Keratinocyte (primary cell): ENCODE data around the gene SMIM32. TPM values are rescaled to one million over a fixed set of nuclear protein-coding genes. Genes with fewer than 3 reads are reported as not detected.

Source experiments
- DNase-seq: peaks from one replicate; pipeline ENCODE4 v3.0.0-alpha.2; 2011; ENCODE audit warnings: low read depth, missing footprints, low spot score
- FAIRE-seq: peaks from 2 replicates; lab custom pipeline; 2011; peaks lifted over from hg19 to GRCh38; lab: Jason Lieb, UNC
- H2AFZ ChIP-seq: 2 replicates; pipeline ENCODE4 v1.6.0; 2012; ENCODE audit warnings: low read length, control low read depth, inconsistent platforms; ENCODE audit not compliant: control insufficient read depth
- H3K27ac ChIP-seq: 2 replicates; pipeline ENCODE4 v1.5.1; 2011; ENCODE audit warnings: low read length; ENCODE audit not compliant: control insufficient read depth, insufficient read depth
- H3K27me3 ChIP-seq: 3 replicates; pipeline ENCODE4 v1.6.0; 2011; ENCODE audit warnings: low read length; ENCODE audit not compliant: control insufficient read depth, insufficient read depth; ENCODE audit errors: extremely low read depth
- H3K36me3 ChIP-seq, 2 experiments: 2 replicates in 1 of 2; 3 replicates in 1 of 2; pipeline ENCODE4 v1.5.1; 2011; ENCODE audit warnings: low read length in 2 of 2, mild to moderate bottlenecking in 1 of 2; ENCODE audit not compliant: control insufficient read depth in 2 of 2, insufficient read depth in 2 of 2; ENCODE audit errors: extremely low read depth in 1 of 2
- H3K4me1 ChIP-seq: 3 replicates; pipeline ENCODE4 v1.5.1; 2011; ENCODE audit warnings: low read length; ENCODE audit not compliant: control insufficient read depth, insufficient read depth; ENCODE audit errors: extremely low read depth
- H3K4me2 ChIP-seq: 3 replicates; pipeline ENCODE4 v1.6.0; 2011; ENCODE audit warnings: low read depth, low read length; ENCODE audit not compliant: control insufficient read depth, insufficient read depth; ENCODE audit errors: extremely low read depth
- H3K4me3 ChIP-seq, 3 experiments: fragments of 200-600 bp in 1 of 3; sonication (generic) in 1 of 3; 2 replicates in 2 of 3; 3 replicates in 1 of 3; pipeline ENCODE4 v1.5.1; 2011 to 2016; ENCODE audit warnings: low read length in 3 of 3, mild to moderate bottlenecking in 3 of 3, control low read depth in 2 of 3, inconsistent platforms in 1 of 3, low read depth in 1 of 3, mixed read lengths in 1 of 3, mixed run types in 1 of 3, moderate library complexity in 1 of 3; ENCODE audit not compliant: control insufficient read depth in 2 of 3, insufficient read depth in 2 of 3; ENCODE audit errors: extremely low read depth in 1 of 3
- H3K79me2 ChIP-seq: 2 replicates; pipeline ENCODE4 v1.6.0; 2012; ENCODE audit warnings: low read length; ENCODE audit not compliant: control insufficient read depth, insufficient read depth
- H3K9ac ChIP-seq: 3 replicates; pipeline ENCODE4 v1.6.0; 2011; ENCODE audit warnings: low read length; ENCODE audit not compliant: control insufficient read depth, insufficient read depth; ENCODE audit errors: extremely low read depth
- H3K9me1 ChIP-seq: 3 replicates; pipeline ENCODE4 v1.6.0; 2011; ENCODE audit warnings: low read length; ENCODE audit not compliant: control insufficient read depth, insufficient read depth; ENCODE audit errors: extremely low read depth
- H3K9me3 ChIP-seq: 2 replicates; pipeline ENCODE4 v1.5.1; 2012; ENCODE audit warnings: low read depth, low read length; ENCODE audit not compliant: control insufficient read depth
- H4K20me1 ChIP-seq: 3 replicates; pipeline ENCODE4 v1.6.0; 2011; ENCODE audit warnings: low read length; ENCODE audit not compliant: control insufficient read depth, insufficient read depth; ENCODE audit errors: extremely low read depth
- EZH2 ChIP-seq: IDR thresholded peaks from one replicate; pipeline ENCODE4 v1.6.1; 2012; ENCODE audit warnings: inconsistent platforms, mild to moderate bottlenecking, low read length, moderate library complexity
- dilution Hi-C: fragments of 300-500 bp; cut with MboI; formaldehyde crosslinking; loops from one replicate; pipeline ENCODE4 v1.7.0; 2020; ENCODE audit warnings: low sequenced_read_pairs; ENCODE audit not compliant: extremely low pct_ligation_motif_present
- polyA plus RNA-seq, 5 experiments: library from polyadenylated mRNA; depleted of rRNA in 3 of 5; stranded (reverse) in 3 of 5; stranded (forward) in 1 of 5; unstranded in 1 of 5; fragments of >200 nt; gene quantifications; 1 replicate in 1 of 5; 2 replicates in 3 of 5; 3 replicates in 1 of 5; pipeline versions ENCODE4 v1.2.1 to v1.2.3, GENCODE V29; 2011 to 2012; ENCODE audit warnings: missing spikeins in 2 of 5, low read depth in 1 of 5, low replicate concordance in 1 of 5
- TF ChIP-seq, protein P1 (sequence below), 3 experiments: IDR thresholded peaks in 1 of 3; conservative IDR thresholded peaks in 1 of 3; optimal IDR thresholded peaks in 1 of 3; 2 replicates in 2 of 3; 3 replicates in 1 of 3; pipeline versions ENCODE3 to v1.5.1; 2011; ENCODE audit warnings: low read length in 3 of 3, mild to moderate bottlenecking in 3 of 3, moderate library complexity in 2 of 3, control low read depth in 1 of 3, inconsistent platforms in 1 of 3; ENCODE audit not compliant: insufficient read depth in 2 of 3; ENCODE audit errors: extremely low read depth in 1 of 3

The SMIM32 gene
- polyA plus RNA-seq, 1 donor (not counting 4 experiments of a cell fraction or from before 2014, with no cell fraction given): not detected

DNA sequence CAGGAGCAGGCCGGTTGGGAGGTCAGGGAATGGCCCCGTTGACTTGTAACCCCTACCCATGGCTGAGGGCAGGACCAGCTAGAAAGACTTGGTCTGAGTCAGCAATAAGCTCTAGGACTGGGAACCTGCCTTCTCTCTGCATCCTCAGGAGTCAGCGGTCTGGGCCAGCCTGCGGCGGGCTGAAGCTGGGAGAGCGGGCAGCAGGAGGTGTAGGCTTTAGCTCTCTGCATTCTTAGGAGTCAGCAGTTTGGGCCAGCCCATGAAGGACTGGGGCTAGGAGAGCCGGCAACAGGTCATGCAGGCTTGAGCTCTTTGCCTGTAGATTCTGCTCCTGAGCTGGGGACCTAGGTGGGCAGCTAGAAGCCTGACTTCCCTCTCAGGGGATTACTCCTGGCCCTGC lies 6.4 kb upstream of the SMIM32 start:
- H3K36me3 ChIP-seq: no peaks in the 10 kb centered on the region
- DNase-seq (no peak), FAIRE-seq (no peak)
- H3K4me1 ChIP-seq: no peaks in the 10 kb centered on the region
- H3K27me3 ChIP-seq: peaks cover under 1% of the 10 kb centered on the region
- no peak overlapping the region for H3K4me2 ChIP-seq
- dilution Hi-C loops: no loop called here
- no peak overlapping the region for H3K9ac ChIP-seq
- H3K4me3 ChIP-seq: no peak overlapping the region
- no peaks in the 10 kb centered on the region for H3K9me3 ChIP-seq
- no peaks in the 10 kb centered on the region for H4K20me1 ChIP-seq
- no peak for TF ChIP-seq EZH2
- no peak overlapping the region for H2AFZ ChIP-seq
- H3K79me2 ChIP-seq: no peaks in the 10 kb centered on the region
- H3K9me1 ChIP-seq: no peaks in the 10 kb centered on the region
- H3K27ac ChIP-seq: no peak overlapping the region

DNA sequence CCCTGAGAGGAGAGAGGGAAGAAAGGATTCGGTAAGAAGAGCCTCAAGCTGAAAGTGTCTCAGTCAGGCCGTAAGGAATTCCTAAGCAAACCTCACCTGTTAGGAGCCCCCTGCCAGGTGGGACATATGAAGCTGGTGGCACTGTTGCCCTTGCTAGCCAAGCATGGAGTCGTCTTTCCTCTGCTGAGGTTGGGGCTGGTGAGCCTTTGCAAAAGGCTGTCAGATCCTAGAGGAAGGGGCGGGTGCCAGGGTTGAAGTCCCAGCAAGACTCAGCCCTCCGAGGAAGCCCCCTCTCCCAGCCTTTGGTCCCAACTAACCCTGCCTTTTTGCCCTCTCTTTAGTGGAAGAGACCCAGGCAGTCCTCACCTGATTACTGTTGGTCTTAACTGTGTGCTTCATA lies 5.5 kb upstream of the SMIM32 start:
- Histone ChIP-seq H4K20me1 (no peaks in the 10 kb centered on the region), H3K9me3 (no peaks in the 10 kb centered on the region), H2AFZ (no peak overlapping the region), H3K4me3 (no peak overlapping the region), H3K27me3 (peaks cover 10% of the 10 kb centered on the region), H3K9me1 (no peaks in the 10 kb centered on the region), H3K79me2 (no peaks in the 10 kb centered on the region), H3K36me3 (no peaks in the 10 kb centered on the region), H3K9ac (no peak overlapping the region), H3K4me2 (no peak overlapping the region), H3K4me1 (no peaks in the 10 kb centered on the region), H3K27ac (no peak overlapping the region)
- dilution Hi-C loops: no loop called here
- TF ChIP-seq EZH2: no peak
- FAIRE-seq: no peak
- DNase-seq: no peak

DNA sequence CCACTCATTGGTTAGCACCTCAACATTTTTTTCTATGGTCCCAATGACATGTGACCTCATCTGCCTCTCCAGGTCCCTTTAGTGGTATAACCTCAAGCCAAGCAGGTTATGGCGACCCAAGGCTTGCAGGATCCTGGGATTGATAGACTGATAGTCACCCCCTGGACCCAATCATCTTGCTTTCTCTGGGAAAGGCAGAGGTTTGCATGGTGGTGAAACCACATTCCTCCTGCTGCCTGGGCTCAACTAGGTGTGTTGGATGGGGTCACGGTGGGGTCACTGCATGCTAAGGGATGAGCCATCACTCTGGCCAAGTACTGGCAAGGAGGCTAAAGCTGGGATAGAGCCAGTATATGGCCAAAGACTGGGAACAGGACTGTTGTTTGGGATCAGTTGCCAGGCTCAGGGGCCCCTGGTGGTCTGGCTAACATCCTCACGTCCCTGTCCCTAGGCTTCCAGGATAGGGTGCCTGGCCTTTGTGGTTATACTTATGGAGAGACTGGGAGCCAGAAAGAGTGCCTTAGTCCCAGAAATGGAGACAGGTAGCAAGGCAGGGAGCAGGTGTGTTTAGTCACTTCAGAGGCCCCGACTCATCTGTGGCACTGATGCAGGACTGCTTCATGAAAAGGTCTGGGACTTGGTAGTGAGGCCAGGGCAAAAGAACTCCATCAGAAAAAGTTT lies 4.6 kb upstream of the SMIM32 start:
- no peak for FAIRE-seq
- no peak for DNase-seq

More for the DNA sequence above, 4.6 kb upstream of the SMIM32 start:
- H3K27ac ChIP-seq: no peak overlapping the region
- H3K79me2 ChIP-seq: no peaks in the 10 kb centered on the region
- no peak overlapping the region for H3K4me3 ChIP-seq
- H3K36me3 ChIP-seq: no peaks in the 10 kb centered on the region
- TF ChIP-seq, protein P1, sequence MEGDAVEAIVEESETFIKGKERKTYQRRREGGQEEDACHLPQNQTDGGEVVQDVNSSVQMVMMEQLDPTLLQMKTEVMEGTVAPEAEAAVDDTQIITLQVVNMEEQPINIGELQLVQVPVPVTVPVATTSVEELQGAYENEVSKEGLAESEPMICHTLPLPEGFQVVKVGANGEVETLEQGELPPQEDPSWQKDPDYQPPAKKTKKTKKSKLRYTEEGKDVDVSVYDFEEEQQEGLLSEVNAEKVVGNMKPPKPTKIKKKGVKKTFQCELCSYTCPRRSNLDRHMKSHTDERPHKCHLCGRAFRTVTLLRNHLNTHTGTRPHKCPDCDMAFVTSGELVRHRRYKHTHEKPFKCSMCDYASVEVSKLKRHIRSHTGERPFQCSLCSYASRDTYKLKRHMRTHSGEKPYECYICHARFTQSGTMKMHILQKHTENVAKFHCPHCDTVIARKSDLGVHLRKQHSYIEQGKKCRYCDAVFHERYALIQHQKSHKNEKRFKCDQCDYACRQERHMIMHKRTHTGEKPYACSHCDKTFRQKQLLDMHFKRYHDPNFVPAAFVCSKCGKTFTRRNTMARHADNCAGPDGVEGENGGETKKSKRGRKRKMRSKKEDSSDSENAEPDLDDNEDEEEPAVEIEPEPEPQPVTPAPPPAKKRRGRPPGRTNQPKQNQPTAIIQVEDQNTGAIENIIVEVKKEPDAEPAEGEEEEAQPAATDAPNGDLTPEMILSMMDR (optimal IDR thresholded peaks at IDR 0.05 in 1 of 3, IDR thresholded peaks at IDR 0.05 in 1 of 3, conservative IDR thresholded peaks at IDR 0.05 in 1 of 3; ENCODE audit: extremely low read depth in 1 of 3, insufficient read depth in 2 of 3, low read length in 3 of 3): no peak
- TF ChIP-seq EZH2: no peak
- no peak overlapping the region for H3K4me2 ChIP-seq
- peaks cover 4% of the 10 kb centered on the region for H3K4me1 ChIP-seq
- dilution Hi-C loops: no loop called here
- H3K9ac ChIP-seq: no peak overlapping the region
- H3K27me3 ChIP-seq: peaks cover 19% of the 10 kb centered on the region
- no peak overlapping the region for H2AFZ ChIP-seq
- H3K9me3 ChIP-seq: no peaks in the 10 kb centered on the region
- no peaks in the 10 kb centered on the region for H3K9me1 ChIP-seq
- no peaks in the 10 kb centered on the region for H4K20me1 ChIP-seq
